ENCODE measurements around the gene WBP1L. TPM values are rescaled to one million over a fixed set of nuclear protein-coding genes. Genes with fewer than 3 reads are reported as not detected.

WBP1L gene
- total and polyA plus RNA-seq, 12 donors, result 14.3 to 33.3 (median 20.7) TPM

DNA sequence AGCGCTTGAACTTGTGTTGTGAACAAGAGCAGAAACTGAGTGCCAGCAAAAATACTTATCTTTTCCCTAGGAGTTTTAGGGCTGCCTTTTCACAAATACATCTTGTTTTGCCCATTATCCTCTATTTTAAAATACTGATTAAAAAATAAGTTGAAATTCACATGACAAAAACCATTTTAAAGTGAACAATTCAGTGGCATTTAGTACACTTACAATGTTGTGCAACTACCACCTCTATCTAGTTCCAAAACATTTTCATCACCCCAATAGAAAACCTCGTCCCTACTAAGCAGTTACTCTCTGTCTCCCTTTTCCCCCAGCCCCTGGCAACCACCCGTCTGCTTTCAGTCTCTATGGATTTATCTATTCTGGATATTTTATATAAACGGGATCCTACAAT, 1.4 kb downstream of the WBP1L start:
- no peak for ATAC-seq
- Histone ChIP-seq H3K36me3 (peaks cover 0 to 10% (median 0%) of the 10 kb centered on the region in 9 donors), H3K4me3 (peak overlapping the region; percentile 83 to 99 (median 96)), H3K27me3 (no peaks in the 10 kb centered on the region), H3K9me3 (no peaks in the 10 kb centered on the region), H3K27ac (peak overlapping the region in 8 of 10 donors; percentile 89 to 98 (median 94)), H3K4me1 (peaks cover 0 to 50% (median 30%) of the 10 kb centered on the region in 9 donors)
- TF ChIP-seq CTCF (IDR thresholded peaks at IDR 0.05), result no peak
- intact Hi-C loops (cut with DNase I), result loop anchor here in 2 of 10 donors (5.0 to 10.0 kb wide), 2 partner anchors 67 to 70 kb away; no protein-coding TSS in a partner anchor
- no peak for DNase-seq
- WGBS, 2 donors, result 58 to 67% methylated on average over 4 of the region's 4 CpGs

DNA sequence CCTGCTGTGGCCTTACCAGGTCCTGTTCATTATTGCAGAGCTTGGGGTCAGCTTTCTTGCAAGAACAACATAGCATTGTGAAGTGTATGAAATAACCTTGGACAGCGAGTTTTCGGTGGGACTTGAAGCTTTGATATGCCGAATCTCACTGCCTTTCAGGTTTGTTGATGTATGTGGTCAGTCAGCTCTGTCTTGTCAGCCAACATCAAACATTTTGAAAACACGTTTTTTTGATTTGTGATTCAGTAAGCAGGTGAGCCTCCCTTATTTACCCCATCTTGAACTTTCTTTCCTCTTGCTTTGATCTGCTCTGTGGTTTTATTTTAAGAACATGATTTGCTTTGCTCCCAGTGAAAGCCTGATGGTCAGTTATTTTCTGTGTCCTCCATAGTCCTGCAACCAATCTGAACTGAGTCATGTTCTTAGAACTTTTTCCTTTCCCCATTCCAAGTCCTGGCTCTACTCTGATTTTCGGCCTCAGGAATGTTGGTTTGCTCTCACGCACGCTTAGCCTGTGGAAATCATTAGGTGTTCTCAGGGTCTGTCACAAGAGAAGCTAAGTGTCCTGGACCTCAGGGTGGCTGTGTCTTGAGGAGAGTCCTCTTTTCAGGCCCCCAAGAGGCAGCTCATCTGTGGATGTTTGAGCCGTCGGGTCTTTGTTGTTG, 8.7 kb downstream of the WBP1L start:
- Histone ChIP-seq H3K4me1 (peaks cover 13 to 48% (median 26%) of the 10 kb centered on the region in 9 donors), H3K4me3 (no peak overlapping the region)

DNA sequence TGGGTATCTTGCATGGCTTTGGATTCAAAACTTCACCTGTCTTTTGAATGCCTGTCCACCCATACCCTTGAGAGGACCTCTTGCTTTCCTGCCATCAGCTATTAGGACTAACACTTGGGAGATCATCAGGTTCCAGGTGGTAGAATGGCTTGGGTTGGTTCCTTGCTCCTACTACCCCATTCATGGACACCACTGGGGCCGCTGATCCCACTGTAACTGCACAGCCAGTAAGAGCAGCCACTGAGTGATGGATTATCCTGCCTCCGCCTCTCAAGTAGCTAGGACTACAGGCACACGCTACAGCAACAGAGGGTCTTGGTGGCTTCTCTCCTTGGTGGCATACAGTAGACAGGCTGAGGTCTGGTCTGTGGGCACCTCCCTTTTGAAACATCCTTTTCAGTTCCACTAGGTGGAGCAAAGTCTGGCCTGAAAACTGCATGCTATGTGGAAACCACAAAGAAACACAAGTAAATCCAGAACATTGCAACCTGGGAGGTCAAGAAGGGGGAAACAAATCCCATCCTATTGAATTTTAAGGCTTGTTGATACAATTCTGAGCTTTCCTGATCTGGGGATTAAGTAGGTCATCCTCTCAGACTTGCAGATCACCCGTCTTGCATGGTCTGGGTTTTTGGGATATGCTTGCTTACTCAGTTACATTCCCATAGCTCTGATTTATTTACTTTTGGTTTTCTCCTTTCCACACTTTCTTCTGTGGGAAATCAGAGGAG, 9.4 kb downstream of the WBP1L start:
- DNase-seq (peak in 1 of 2 donors; percentile 30), ATAC-seq (peak; percentile 63 to 81 (median 76))
- intact Hi-C loops (cut with DNase I), result loop anchor here in 7 of 10 donors (2.0 to 10.0 kb wide), 6 partner anchors 49 to 64 kb away; no protein-coding TSS in a partner anchor
- H3K27ac ChIP-seq, result peak overlapping the region; percentile 9 to 86 (median 72)
- H3K4me3 ChIP-seq, result no peak overlapping the region
- H3K4me1 ChIP-seq, result peaks cover 13 to 56% (median 26%) of the 10 kb centered on the region in 9 donors
- TF ChIP-seq CTCF (IDR thresholded peaks at IDR 0.05), result peak; percentile 33 to 75 (median 59)
- H3K27me3 ChIP-seq, result no peaks in the 10 kb centered on the region
- H3K9me3 ChIP-seq, result no peaks in the 10 kb centered on the region
- H3K36me3 ChIP-seq, result peaks cover 0 to 17% (median 0%) of the 10 kb centered on the region in 9 donors
- WGBS, 2 donors, result 84 to 87% methylated on average over 4 of the region's 4 CpGs

More for the DNA sequence above, 8.7 kb downstream of the WBP1L start:
- WGBS, 2 donors, result 78 to 89% methylated on average over 9 of the region's 9 CpGs
- no peak for TF ChIP-seq CTCF (IDR thresholded peaks at IDR 0.05)
- Histone ChIP-seq H3K27me3 (no peaks in the 10 kb centered on the region), H3K36me3 (peaks cover 0 to 21% (median 0%) of the 10 kb centered on the region in 9 donors), H3K9me3 (no peaks in the 10 kb centered on the region), H3K27ac (peak overlapping the region; percentile 2 to 86 (median 72))
- intact Hi-C loops (cut with DNase I), result loop anchor here in 7 of 10 donors (2.0 to 10.0 kb wide), 6 partner anchors 50 to 65 kb away; no protein-coding TSS in a partner anchor
- DNase-seq (no peak), ATAC-seq (peak; percentile 28 to 80 (median 48))

- no peak for DNase-seq
- Histone ChIP-seq H3K4me1 (peaks cover 13 to 62% (median 31%) of the 10 kb centered on the region in 9 donors), H3K4me3 (no peak overlapping the region), H3K36me3 (peaks cover 0 to 17% (median 0%) of the 10 kb centered on the region in 9 donors), H3K27me3 (no peaks in the 10 kb centered on the region), H3K27ac (peak overlapping the region in 9 of 10 donors; percentile 18 to 86 (median 71)), H3K9me3 (no peaks in the 10 kb centered on the region)
- intact Hi-C loops (cut with DNase I), result loop anchor here in 7 of 10 donors (2.0 to 10.0 kb wide), 6 partner anchors 49 to 64 kb away; no protein-coding TSS in a partner anchor
- TF ChIP-seq CTCF (IDR thresholded peaks at IDR 0.05), result no peak
- no peak for ATAC-seq
- 76 to 80% methylated on average over 1 of the region's 1 CpG for WGBS, 2 donors
These were observed 10.0 kb downstream of the WBP1L start for GRCh38 chr10:102753718-102754117.

Data from heart right ventricle (tissue), 16 donors.